OCI-LY7 (cell line): Measurements from ENCODE around the gene MVK. TPM values are rescaled to one million over a fixed set of nuclear protein-coding genes. Genes with fewer than 3 reads are reported as not detected.

Experiments
- BruUV-seq: library from RNA; stranded (reverse); fragments of 400-500 nt; replicated peaks from 2 replicates; lab custom pipeline; 2021; lab: Mats Ljungman, UMichigan
- CTCF ChIA-PET: fragments of 300-600 bp; sonication (Branson Sonifier 250); formaldehyde crosslinking; loops from one replicate; lab custom pipeline; 2022; ENCODE audit warnings: antibody characterized with exemption; ENCODE audit not compliant: unreplicated experiment; lab: Charles Lee
- POLR2A ChIA-PET: fragments of 300-600 bp; sonication (Branson Sonifier 250); formaldehyde crosslinking; loops from one replicate; lab custom pipeline; 2022; ENCODE audit warnings: antibody characterized with exemption; lab: Charles Lee
- DNase-seq: peaks from one replicate; pipeline ENCODE4 v3.0.0-alpha.2; 2015; ENCODE audit warnings: low spot score
- H2AFZ ChIP-seq: fragments of 200-600 bp; sonication (generic), shearing (Covaris generic); 2 replicates; pipeline ENCODE4 v1.6.1; 2014; ENCODE audit warnings: mild to moderate bottlenecking, antibody characterized with exemption, low read length, moderate library complexity
- H3K27ac ChIP-seq: fragments of 200-600 bp; sonication (generic); 2 replicates; pipeline ENCODE4 v1.5.1; 2014; ENCODE audit warnings: mixed run types, low read depth, mild to moderate bottlenecking, moderate library complexity, low read length, inconsistent platforms; ENCODE audit not compliant: poor library complexity, severe bottlenecking
- H3K36me3 ChIP-seq: fragments of 200-600 bp; sonication (generic); 2 replicates; pipeline ENCODE4 v1.6.1; 2014; ENCODE audit warnings: mild to moderate bottlenecking, antibody characterized with exemption, low read length, moderate library complexity, mixed read lengths; ENCODE audit not compliant: insufficient read depth
- H3K4me1 ChIP-seq: fragments of 200-600 bp; sonication (generic); 2 replicates; pipeline ENCODE4 v1.5.1; 2014; ENCODE audit warnings: mild to moderate bottlenecking, low read length; ENCODE audit not compliant: insufficient read depth, poor library complexity, severe bottlenecking
- H3K4me2 ChIP-seq: fragments of 200-600 bp; sonication (generic); 2 replicates; pipeline ENCODE4 v1.6.1; 2014; ENCODE audit warnings: mild to moderate bottlenecking, low read length
- H3K4me3 ChIP-seq: fragments of 200-600 bp; sonication (generic); 2 replicates; pipeline ENCODE4 v1.5.1; 2014; ENCODE audit warnings: mild to moderate bottlenecking, low read depth, low read length; ENCODE audit not compliant: poor library complexity, severe bottlenecking
- H3K79me2 ChIP-seq: fragments of 200-600 bp; sonication (generic); 2 replicates; pipeline ENCODE4 v1.6.1; 2016; ENCODE audit warnings: low read depth, mild to moderate bottlenecking, low read length, moderate library complexity, mixed read lengths; ENCODE audit not compliant: insufficient read depth
- H3K9me2 ChIP-seq: fragments of 200-600 bp; sonication (generic); 2 replicates; pipeline ENCODE4 v1.6.1; 2016; ENCODE audit warnings: mild to moderate bottlenecking, low read length, mixed read lengths; ENCODE audit not compliant: insufficient read depth
- H3K9me3 ChIP-seq: fragments of 200-600 bp; sonication (generic); 2 replicates; pipeline ENCODE4 v1.6.1; 2014; ENCODE audit warnings: mild to moderate bottlenecking, mixed run types, low read length, mixed read lengths
- H4K20me1 ChIP-seq: fragments of 200-600 bp; sonication (generic); 2 replicates; pipeline ENCODE4 v1.6.1; 2014; ENCODE audit warnings: mild to moderate bottlenecking, antibody characterized with exemption, low read length, moderate library complexity, mixed read lengths; ENCODE audit not compliant: insufficient read depth
- CTCF ChIP-seq: fragments of 200-600 bp; sonication (generic); conservative IDR thresholded peaks from 2 replicates; pipeline ENCODE4 v1.5.1; 2014; ENCODE audit warnings: mild to moderate bottlenecking, antibody characterized with exemption, low read length, moderate library complexity, mixed read lengths
- EZH2phosphoT487 ChIP-seq: fragments of 200-600 bp; sonication (generic); IDR thresholded peaks from 2 replicates; pipeline ENCODE4 v1.6.1; 2018; ENCODE audit warnings: low read depth, borderline replicate concordance, mild to moderate bottlenecking, mixed run types, antibody characterized with exemption, low read length, moderate library complexity, mixed read lengths
- intact Hi-C: fragments of 100-400 bp; cut with micrococcal nuclease; formaldehyde crosslinking; loops from one replicate; pipeline ENCODE4 v1.10.0; 2022; ENCODE audit not compliant: unreplicated experiment
- total RNA-seq, 2 experiments: library from RNA; depleted of rRNA in 1 of 2; stranded (reverse); fragments of >200 nt in 1 of 2; shearing (Covaris generic) in 1 of 2; gene quantifications; 2 replicates each; pipeline ENCODE4 v1.2.3, GENCODE V29; 2014 to 2022

The MVK gene
- total RNA-seq, 2 experiments from 2014 or later: 27.0 to 47.4 TPM

GRCh38 chr12:109592905-109593272 is 19.3 kb downstream of the MVK start:
- H4K20me1 ChIP-seq: no peaks in the 10 kb centered on the region
- H3K4me3 ChIP-seq: no peak overlapping the region
- H3K9me3 ChIP-seq: no peaks in the 10 kb centered on the region
- DNase-seq: no peak
- H2AFZ ChIP-seq: no peak overlapping the region
- no peaks in the 10 kb centered on the region for H3K4me1 ChIP-seq
- no peaks in the 10 kb centered on the region for H3K79me2 ChIP-seq
- CTCF ChIA-PET: no interaction called here
- TF ChIP-seq EZH2phosphoT487 (no peak), CTCF (no peak)
- no peaks in the 10 kb centered on the region for H3K36me3 ChIP-seq
- intact Hi-C loops: no loop called here
- no peak overlapping the region for H3K4me2 ChIP-seq
- no peaks in the 10 kb centered on the region for H3K9me2 ChIP-seq
- POLR2A ChIA-PET: no interaction called here
- H3K27ac ChIP-seq: no peak overlapping the region
- no TSS peak for BruUV-seq

GRCh38 chr12:109594556-109595317 is 21.1 kb downstream of the MVK start:
- no peak for TF ChIP-seq EZH2phosphoT487
- CTCF ChIA-PET: no interaction called here
- intact Hi-C loops: no loop called here

DNA sequence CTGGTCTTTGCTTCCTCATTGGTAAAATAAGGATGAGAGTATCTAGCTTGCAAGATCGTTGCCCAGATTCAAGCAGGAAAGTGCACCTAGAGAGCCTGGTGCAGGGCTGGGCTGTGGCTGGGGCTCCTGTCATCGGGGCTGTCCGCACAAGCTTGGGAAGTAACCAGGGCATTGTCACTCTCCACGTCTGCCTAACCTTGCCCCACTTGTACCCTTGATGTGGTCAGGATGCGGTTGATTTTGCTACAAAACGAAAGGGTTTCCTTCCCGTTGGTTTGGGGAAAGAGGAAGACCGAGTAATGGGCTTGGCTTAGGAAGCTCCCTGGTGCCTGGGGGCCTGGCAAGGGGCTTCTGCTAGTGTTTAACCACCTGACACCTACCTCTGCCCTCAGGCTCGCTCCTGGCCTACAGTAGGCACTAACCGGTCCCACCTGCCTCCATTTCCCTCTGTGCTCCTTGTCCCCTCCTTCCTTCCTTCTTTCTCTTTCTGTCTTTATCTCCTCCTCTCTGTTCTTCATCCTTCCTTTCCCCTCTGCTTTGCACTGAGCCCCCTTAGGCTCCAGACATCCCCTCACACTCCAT is 21.8 kb downstream of the MVK start:
- Histone ChIP-seq H3K4me2 (no peak overlapping the region), H3K9me2 (no peaks in the 10 kb centered on the region), H2AFZ (no peak overlapping the region), H3K4me3 (no peak overlapping the region), H3K79me2 (no peaks in the 10 kb centered on the region), H4K20me1 (no peaks in the 10 kb centered on the region), H3K27ac (no peak overlapping the region), H3K9me3 (no peaks in the 10 kb centered on the region), H3K4me1 (no peaks in the 10 kb centered on the region), H3K36me3 (no peaks in the 10 kb centered on the region)
- DNase-seq: no peak
- ChIA-PET POLR2A (interaction anchor here (1.8 kb wide), 1 partner anchor 22 kb away, joined by 4 read pairs; the partner anchor contains the start of genes MMAB and MVK), CTCF (no interaction called here)
- TF ChIP-seq EZH2phosphoT487: no peak
- TF ChIP-seq CTCF: no peak
- no TSS peak for BruUV-seq
- intact Hi-C loops: no loop called here

More at GRCh38 chr12:109594556-109595317, 21.1 kb downstream of the MVK start:
- Histone ChIP-seq H3K9me3 (no peaks in the 10 kb centered on the region), H2AFZ (no peak overlapping the region), H3K4me3 (no peak overlapping the region), H3K36me3 (no peaks in the 10 kb centered on the region), H4K20me1 (no peaks in the 10 kb centered on the region), H3K4me1 (no peaks in the 10 kb centered on the region), H3K27ac (no peak overlapping the region), H3K79me2 (no peaks in the 10 kb centered on the region), H3K4me2 (no peak overlapping the region), H3K9me2 (no peaks in the 10 kb centered on the region)
- no TSS peak for BruUV-seq
- POLR2A ChIA-PET: interaction anchor here (0.6 to 1.8 kb wide), 2 partner anchors 21 to 123 kb away, joined by 3 to 4 read pairs; partner anchors contain the start of genes MMAB and MVK
- DNase-seq: no peak
